ENCODE results near the gene CTNNBIP1.

CTNNBIP1 gene

GRCh38 chr1:9852004-9852403, 58.1 kb downstream of the CTNNBIP1 start:
- no peak for DNase-seq

GRCh38 chr1:9850442-9851162, 59.5 kb downstream of the CTNNBIP1 start:
- DNase-seq, result no peak

GRCh38 chr1:9849691-9850441, 60.2 kb downstream of the CTNNBIP1 start:
- no peak for DNase-seq

- no peak for DNase-seq
Measured at GRCh38 chr1:9848022-9848421, 62.0 kb downstream of the CTNNBIP1 start.

- DNase-seq, result no peak
Measured at GRCh38 chr1:9847269-9847668, 62.8 kb downstream of the CTNNBIP1 start.

GRCh38 chr1:9846611-9847171, 63.4 kb downstream of the CTNNBIP1 start:
- DNase-seq, result no peak

GRCh38 chr1:9845914-9846313, 64.2 kb downstream of the CTNNBIP1 start:
- DNase-seq, result no peak

GRCh38 chr1:9844756-9845155, 65.3 kb downstream of the CTNNBIP1 start:
- no peak for DNase-seq

- no peak for DNase-seq
Measured at GRCh38 chr1:9844106-9844505, 66.0 kb downstream of the CTNNBIP1 start.

- no peak for DNase-seq
Measured at GRCh38 chr1:9843576-9843945, 66.5 kb downstream of the CTNNBIP1 start.

- DNase-seq, result no peak
Measured at GRCh38 chr1:9842781-9843575, 67.1 kb downstream of the CTNNBIP1 start.

- DNase-seq, result peak; percentile 54
Measured at GRCh38 chr1:9842073-9842711, 67.9 kb downstream of the CTNNBIP1 start.

- no peak for DNase-seq
Measured at GRCh38 chr1:9841460-9841859, 68.6 kb downstream of the CTNNBIP1 start.

- DNase-seq, result no peak
Measured at GRCh38 chr1:9840176-9840575, 69.9 kb downstream of the CTNNBIP1 start.

- DNase-seq, result no peak
Measured at GRCh38 chr1:9838946-9839345, 71.1 kb downstream of the CTNNBIP1 start.

GRCh38 chr1:9836632-9836960, 73.5 kb downstream of the CTNNBIP1 start:
- DNase-seq, result no peak

- DNase-seq, result peak; percentile 28
Measured at GRCh38 chr1:9835758-9836631, 74.1 kb downstream of the CTNNBIP1 start.

GRCh38 chr1:9835404-9835757, 74.7 kb downstream of the CTNNBIP1 start:
- DNase-seq, result no peak

GRCh38 chr1:9833632-9834031, 76.4 kb downstream of the CTNNBIP1 start:
- DNase-seq, result no peak

GRCh38 chr1:9827558-9828185, 82.4 kb downstream of the CTNNBIP1 start:
- no peak for DNase-seq

GRCh38 chr1:9826616-9827015, 83.5 kb downstream of the CTNNBIP1 start:
- no peak for DNase-seq

- DNase-seq, result no peak
Measured at GRCh38 chr1:9826087-9826486, 84.0 kb downstream of the CTNNBIP1 start.

Data from fibroblast of upper back skin (primary cell).